Erythroblast (primary cell): ENCODE results near the gene ALDH1L2.
A peak's percentile ranks its signal among the peaks of the same experiment; 100 is the strongest.
"Not testable (repeated sequence)": the region's sequence is repeated elsewhere in the genome, so short reads cannot be mapped to it uniquely, and the experiment has no call there.

Experiments
- DNase-seq, 2 experiments: peaks; one replicate each; lab custom pipeline; 2025; lab: John Stamatoyannopoulos, UW
- GATA1 ChIP-seq: IDR thresholded peaks from 2 replicates; pipeline ENCODE4 v1.6.1; 2011; ENCODE audit warnings: low read depth, mild to moderate bottlenecking, control low read depth, low read length, moderate library complexity
- POLR2A ChIP-seq: IDR thresholded peaks from 2 replicates; pipeline ENCODE4 v1.6.1; 2011; ENCODE audit warnings: mild to moderate bottlenecking, low read length

Gene ALDH1L2

GRCh38 chr12:105001476-105001875 is 82.8 kb downstream of the ALDH1L2 start:
- no peak for TF ChIP-seq GATA1
- TF ChIP-seq POLR2A, result no peak
- DNase-seq, result no peak

DNA sequence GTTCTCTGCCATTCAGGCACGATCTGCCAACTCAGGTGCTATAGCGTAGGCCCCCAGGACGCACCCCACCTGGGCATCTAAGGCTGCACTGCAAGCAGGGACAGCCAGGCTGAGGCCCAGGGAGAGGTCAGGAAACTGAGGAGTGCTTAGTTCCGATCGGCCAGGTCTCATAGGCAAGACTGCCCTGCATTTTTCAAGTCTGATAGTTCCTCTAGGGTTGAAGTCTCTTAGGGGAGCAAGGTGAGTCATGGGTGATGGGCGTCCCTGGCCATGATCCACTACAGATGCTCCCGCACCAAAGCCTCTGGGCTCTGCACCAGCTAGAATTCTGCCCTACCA is 84.9 kb downstream of the ALDH1L2 start:
- TF ChIP-seq GATA1 (no peak), POLR2A (no peak)
- no peak for DNase-seq

DNA sequence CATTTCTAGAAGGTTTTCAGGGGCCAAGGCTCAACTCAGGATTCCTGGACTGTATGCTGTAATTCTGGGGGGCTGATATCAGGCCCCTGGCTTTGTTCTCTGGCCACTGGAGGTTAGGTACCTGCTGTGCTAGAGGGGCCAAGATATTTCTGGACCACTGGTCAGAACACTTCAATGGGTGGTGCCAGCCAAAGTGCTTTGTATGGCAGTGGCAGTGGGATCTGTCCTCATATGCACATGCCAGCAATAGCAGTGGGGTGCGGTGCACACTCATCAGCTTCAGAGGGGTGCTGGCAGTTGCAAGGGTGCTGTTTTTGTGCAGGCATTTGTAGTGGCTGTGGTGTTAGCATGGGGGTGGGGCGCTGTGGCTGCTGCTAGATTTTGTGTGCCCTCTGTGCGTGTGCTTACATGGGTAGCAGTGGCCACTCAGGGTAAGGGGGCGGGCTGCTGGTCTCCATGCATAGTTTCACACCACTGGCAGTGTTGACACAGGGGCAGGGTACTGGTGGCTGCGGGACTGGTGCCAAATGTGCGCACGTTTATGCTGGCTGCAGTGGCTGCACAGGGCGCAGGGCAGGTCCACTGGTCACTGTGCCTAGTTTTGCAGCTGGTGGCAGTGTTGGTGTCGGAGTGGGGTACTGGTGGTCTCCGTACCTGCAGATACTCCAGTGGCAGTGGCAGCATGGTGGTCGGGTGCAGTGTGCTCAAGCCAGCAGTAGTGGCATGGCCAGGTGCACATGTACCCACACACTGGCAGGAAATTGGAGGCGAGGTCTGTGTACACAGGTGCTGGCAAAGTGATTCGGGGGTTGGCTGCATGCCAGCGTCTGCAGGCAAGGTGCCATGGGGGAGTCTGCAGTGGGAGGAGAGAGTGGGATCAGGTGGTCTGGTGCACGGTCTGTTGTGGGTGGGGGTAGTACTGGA is 85.6 kb downstream of the ALDH1L2 start:
- TF ChIP-seq POLR2A (no peak), GATA1 (no peak)
- no peak for DNase-seq

DNA sequence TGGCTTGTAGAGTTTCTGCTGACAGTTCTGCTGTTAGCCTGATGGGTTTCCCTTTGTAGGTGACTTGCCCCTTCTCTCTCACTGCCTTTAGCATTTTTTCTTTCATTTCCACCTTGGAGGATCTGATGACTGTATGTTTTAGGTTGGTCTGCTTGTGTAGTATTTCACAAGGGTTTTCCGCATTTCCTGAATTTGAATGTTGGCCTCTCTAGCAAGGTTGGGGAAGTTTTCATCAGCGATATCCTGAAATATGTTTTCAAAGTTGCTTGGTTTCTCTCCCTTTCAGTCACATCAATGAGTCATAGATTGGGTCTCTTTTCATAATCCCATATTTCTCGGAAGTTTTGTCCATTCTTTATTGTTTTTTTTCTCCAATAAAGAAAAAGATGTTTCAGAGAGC is 86.7 kb downstream of the ALDH1L2 start:
- TF ChIP-seq POLR2A (no peak), GATA1 (no peak)
- no peak for DNase-seq

DNA sequence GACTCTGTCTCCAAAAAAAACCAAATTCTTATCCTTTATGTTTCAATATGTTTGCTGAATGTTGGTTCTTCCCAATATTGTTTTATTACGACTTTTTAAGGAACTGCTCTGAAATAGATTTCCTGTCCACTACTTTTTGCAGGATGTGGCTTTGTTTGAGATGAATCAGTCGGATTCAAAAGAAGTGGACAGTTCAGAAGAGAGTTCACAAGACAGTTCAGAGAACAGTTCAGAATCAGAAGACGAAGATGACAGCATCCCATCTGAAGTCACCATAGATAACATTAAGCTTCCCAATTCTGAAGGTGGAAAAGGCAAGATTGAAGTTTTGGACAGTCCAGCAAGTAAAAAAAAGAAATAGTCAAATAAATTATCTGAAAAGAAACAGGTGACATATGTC is 89.9 kb downstream of the ALDH1L2 start:
- TF ChIP-seq POLR2A (no peak), GATA1 (no peak)
- no peak for DNase-seq

DNA sequence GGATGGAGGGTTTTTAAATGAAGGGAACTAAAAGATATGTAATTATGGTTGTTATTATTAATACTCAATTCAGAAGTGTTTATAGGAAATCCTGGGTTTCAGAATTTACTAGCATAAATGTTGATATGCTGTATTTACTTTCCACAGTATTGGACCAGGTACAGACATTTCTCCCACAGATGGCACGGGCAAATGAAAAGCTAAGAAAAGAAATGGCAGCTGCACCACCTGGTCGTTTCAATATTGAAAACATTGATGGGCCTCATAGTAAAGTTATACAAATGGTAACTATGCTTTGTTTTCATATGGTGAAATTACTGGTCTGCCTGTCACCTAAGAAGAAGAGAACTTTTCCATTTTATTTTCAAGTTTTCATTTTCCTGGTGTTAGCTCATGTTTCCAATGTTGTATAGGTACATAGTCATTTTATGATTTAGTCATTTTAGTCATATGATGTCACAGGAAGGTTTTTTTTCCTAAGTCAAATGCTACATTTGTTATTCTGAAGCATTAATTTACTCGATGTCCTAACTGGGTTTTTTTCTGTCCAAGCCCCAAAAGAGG is 92.6 kb downstream of the ALDH1L2 start:
- TF ChIP-seq POLR2A (no peak), GATA1 (no peak)
- DNase-seq, result no peak

DNA sequence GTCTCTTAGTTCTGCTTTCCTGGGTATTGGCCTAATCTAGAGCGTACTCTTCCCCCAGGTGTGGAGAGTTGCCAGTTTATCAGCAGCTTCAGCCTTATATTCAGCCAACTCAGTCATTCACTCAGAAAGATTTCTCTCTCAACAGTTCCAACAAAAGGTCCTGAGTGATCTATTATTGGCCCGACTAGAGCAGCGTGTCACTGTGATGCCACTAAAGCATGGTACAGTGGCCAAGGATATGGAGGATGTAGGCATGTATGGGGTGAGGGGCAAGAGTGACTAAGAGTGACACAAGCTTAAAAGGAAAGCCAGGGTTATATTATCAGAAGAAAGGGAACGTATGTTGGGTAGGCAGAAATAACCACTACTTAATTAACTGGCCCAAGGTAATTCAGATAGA is 93.3 kb downstream of the ALDH1L2 start:
- TF ChIP-seq POLR2A, result no peak
- TF ChIP-seq GATA1, result no peak
- DNase-seq, result no peak

- DNase-seq, result peak; percentile 80 to 85
- TF ChIP-seq GATA1 (no peak), POLR2A (peak; percentile 58)
Observed at GRCh38 chr12:104986022-104986941, 98.0 kb downstream of the ALDH1L2 start, which contains the start of gene NOPCHAP1. Gene NOPCHAP1, plus strand, starts transcription at chr12:104986316. Its CDS starts 37 bp downstream, at chr12:104986353.

- no peak for TF ChIP-seq GATA1
- TF ChIP-seq POLR2A, result no peak
- no peak for DNase-seq
Observed at GRCh38 chr12:104985206-104985605, 99.1 kb downstream of the ALDH1L2 start.

DNA sequence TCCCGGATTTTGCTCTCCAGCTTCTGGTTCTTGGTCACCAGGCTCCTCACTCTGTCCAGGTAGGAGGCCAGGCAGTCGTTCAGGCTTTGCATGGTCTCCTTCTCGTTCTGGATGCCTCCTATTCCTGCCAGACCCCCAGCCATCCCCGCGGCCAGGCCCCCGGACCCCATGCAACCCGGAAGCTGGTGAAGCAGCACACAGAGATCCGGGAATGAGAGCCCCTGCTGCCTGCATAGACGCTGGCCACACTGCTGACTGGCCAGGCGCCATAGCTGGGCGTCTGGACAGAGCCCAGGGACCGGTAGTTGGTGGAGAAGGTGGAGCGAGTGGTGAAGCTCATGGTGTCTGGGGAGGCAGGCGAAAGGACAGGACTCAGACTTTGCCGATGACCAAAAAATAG is 106.6 kb downstream of the ALDH1L2 start:
- not testable (repeated sequence) for DNase-seq

DNA sequence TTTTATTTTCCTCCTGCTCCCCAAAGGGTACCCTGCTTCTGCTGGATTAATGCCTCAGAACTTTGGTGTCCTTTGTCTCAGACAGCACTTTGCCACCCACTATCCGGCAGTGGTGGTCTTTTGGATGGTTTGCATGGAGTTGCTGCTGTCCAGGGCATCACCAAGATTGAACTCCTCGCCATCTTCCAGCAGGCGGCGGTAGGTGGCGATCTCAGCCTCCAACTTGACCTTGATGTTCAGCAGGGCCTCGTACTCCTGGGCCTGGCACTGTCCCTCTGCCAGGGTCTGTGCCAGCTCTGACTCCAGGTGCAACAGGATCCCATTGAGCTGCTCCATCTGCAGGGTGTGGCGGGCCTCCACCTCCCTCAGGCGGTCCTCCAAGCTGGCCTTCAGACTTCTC is 107.6 kb downstream of the ALDH1L2 start:
- DNase-seq, result peak in 1 of 2 experiments; percentile 7
- TF ChIP-seq POLR2A (no peak), GATA1 (no peak)

- no peak for DNase-seq
- TF ChIP-seq GATA1, result no peak
- TF ChIP-seq POLR2A, result no peak
Observed at GRCh38 chr12:104975587-104976343, 108.5 kb downstream of the ALDH1L2 start.

DNA sequence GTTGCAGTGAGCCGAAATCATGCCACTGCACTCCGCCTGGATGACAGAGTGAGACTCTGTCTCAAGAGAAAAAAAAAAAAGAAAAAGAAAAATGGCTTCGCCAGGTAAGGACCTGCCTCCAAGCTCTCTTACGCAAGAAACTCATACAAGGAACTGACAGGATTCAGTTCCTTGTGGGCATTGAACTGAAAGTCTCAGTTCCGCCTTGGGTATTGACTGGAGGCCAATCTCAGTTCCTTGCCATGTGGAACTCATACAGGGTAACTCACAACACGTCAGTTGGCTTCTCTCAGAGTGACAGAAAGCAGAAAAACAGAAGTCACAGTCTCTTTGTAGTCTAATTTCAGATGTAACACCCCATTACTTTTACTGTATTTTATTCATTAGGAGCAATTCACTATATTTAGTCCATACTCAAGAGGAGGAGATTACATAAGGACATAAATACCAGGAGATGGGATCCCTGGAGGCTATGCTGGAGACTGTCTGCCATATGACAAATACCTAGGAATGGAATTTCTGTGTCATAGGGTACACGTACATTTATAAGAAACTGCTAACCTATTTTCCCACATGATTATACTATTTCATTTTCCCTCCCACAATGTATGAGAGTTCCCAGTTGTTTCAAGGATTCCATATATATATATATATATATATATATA is 109.5 kb downstream of the ALDH1L2 start:
- no peak for DNase-seq
- TF ChIP-seq GATA1 (no peak), POLR2A (no peak)
